ENCODE results near the gene LHX3. TPM values are rescaled to one million over a fixed set of nuclear protein-coding genes. Genes with fewer than 3 reads are reported as not detected.

Gene LHX3
- total and polyA plus RNA-seq, 2 of the 4 experiments (the other 2 are of a cell fraction) = not detected

DNA sequence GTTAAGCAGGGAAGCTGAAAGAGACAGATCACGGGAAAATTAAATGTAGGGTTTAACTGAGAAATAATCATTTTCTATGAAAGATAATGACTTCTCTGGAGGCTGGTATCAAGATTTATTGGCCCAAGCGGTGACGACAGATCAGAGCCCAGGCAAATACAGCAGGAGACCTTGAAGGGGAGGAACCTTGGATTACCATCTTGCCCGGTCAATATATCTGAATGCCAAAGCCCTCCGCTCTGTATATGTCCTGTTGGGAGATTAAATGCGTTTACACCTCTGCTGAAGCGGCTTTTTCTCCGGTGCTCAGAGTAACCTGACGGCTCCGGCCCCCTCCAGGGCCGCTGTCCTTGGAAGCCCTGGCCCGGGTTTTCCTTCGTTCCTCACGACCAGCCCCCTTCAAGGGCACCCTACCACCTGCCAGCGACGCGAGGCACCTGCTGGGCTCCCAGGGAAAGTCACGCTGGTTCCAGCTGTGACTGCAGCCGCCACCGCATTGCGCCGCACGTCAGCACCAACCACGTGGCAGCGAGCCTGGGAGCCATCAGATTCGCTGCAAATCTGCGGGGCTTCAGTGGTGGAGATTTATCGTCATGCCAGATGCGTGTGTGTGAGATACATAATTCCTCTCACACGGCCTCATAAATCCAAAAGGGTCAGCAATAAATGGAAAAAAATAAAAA, 45.1 kb upstream of the LHX3 start (continued):
- TF ChIP-seq POLR2A (IDR thresholded peaks at IDR 0.05; ENCODE audit: low read depth, low read length) = no peak
- no peak for TF ChIP-seq MAZ (IDR thresholded peaks at IDR 0.05; ENCODE audit: borderline replicate concordance, low read depth, low read length)
- TF ChIP-seq MAFK (IDR thresholded peaks at IDR 0.05; ENCODE audit: low read depth, low read length) = no peak
- no peak for TF ChIP-seq BHLHE40 (IDR thresholded peaks at IDR 0.05; ENCODE audit: low read depth, low read length)
- no peak for TF ChIP-seq NFE2L2 (IDR thresholded peaks at IDR 0.05; ENCODE audit: low read depth, low read length)

Data from IMR-90 (cell line).